Measurements from ENCODE around the gene KIF23. TPM values are rescaled to one million over a fixed set of nuclear protein-coding genes. Genes with fewer than 3 reads are reported as not detected.
A peak's percentile ranks its signal among the peaks of the same experiment; 100 is the strongest.
"Not testable (repeated sequence)": the region's sequence is repeated elsewhere in the genome, so short reads cannot be mapped to it uniquely, and the experiment has no call there.

Gene KIF23
- 0.86 TPM for total RNA-seq

DNA sequence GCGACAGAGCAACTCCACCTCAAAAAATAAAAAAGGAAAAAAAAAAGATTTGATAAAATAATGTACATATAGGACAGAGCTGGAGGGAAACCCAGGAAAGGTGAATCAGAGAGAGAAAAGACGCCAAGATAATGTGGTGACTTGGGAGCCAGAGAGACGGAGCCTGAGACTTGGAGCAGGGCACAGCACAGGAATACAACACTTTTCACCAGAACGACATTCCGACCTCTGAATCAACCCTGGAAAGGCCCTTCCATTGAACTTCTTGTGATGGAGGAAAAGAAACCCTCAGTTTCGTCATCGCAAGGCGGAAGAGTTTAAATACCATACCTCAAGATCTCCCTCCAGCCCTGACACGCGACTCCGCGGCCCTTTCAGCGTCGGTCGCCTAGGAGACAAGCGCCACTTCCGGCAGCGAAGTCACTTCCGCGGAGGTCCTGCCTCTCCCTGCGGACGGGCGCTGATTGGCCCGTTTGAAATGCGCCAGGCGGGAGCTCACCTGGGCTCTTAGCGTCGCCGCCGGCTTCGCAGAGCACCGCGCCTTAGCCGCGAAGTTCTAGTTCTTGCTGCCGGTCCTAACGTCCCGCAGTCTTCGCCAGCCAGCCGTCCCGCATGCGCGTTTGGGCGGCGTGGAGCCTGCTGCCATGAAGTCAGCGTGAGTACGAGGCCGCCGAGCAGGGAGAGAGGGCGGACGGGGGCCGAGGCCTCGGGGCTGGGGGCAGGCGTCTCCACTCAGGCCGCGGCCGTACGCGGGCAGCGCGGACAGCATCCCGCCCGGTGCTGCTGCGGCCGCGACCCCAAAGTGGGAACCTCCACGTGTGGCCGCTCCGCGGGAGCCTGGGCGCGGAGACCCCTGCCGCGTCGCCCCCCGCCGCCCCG, at the start of gene KIF23:
Gene KIF23 (plus strand): TSS at position 528 of the 879 bp plus-strand sequence. CDS start 117 bp downstream, at position 645.
- peak; percentile 99 for ATAC-seq
- peak; percentile 90 for DNase-seq (ENCODE audit: low spot score)

DNA sequence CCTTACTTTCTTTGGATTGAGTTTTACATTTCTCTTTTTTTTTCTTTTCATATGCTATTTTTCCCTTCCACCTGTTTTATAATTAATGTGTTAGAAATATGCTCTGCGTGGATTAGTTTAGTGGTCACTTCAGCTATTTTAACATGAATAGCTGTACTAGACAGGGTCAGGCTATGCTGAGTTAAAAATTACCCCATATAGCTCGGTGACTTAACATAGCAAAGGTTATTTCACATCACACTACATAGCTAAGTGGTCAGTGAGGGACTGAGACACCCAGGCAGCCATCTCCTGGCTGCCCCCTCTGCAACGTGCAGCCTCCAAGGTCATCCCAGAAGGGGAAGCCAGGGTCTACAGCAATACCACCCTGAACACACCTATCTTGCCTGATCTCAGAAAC, 46.9 kb upstream of the KIF23 start:
- ATAC-seq, result no peak

DNA sequence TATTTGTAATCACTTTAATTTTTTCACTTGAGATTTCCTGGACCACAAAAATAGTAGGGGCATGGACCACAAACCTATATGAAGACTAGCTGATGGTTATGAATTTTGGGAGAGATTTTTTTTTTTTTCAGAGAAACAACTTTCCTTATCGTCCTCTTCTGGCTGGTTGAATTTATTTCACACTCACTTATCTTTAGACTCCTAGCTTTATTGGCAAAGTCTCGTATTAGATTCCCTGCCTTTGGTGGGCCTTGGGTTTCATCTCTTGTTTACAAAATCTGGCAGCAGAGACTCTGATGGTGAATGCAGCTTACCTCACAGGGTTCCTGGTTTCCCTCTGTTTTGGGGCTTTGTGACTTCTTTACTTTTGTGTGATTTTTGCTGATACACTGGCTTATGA, 44.5 kb upstream of the KIF23 start:
- ATAC-seq, result no peak
- DNase-seq (ENCODE audit: low spot score), result no peak

More for the DNA sequence above, 46.9 kb upstream of the KIF23 start:
- DNase-seq (ENCODE audit: low spot score), result no peak

DNA sequence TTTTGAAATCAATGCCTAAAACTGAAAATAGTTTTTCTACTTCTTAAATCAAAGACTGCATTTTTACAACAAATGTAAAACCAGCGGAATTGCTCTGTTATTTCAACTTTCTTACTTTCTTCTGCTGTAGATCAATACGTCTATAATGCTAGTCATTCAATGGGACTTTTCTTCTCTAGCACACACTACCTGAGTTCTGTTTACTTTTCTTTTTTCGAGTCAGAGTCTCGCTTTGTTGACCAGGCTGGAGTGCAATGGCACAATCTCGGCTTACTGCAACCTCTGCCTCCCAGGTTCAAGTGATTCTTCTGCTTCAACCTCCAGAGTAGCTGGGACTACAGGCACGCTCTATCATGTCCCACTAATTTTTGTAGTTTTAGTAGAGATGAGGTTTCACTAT, 40.7 kb upstream of the KIF23 start:
- ATAC-seq (no peak), DNase-seq (ENCODE audit: low spot score) (no peak)

DNA sequence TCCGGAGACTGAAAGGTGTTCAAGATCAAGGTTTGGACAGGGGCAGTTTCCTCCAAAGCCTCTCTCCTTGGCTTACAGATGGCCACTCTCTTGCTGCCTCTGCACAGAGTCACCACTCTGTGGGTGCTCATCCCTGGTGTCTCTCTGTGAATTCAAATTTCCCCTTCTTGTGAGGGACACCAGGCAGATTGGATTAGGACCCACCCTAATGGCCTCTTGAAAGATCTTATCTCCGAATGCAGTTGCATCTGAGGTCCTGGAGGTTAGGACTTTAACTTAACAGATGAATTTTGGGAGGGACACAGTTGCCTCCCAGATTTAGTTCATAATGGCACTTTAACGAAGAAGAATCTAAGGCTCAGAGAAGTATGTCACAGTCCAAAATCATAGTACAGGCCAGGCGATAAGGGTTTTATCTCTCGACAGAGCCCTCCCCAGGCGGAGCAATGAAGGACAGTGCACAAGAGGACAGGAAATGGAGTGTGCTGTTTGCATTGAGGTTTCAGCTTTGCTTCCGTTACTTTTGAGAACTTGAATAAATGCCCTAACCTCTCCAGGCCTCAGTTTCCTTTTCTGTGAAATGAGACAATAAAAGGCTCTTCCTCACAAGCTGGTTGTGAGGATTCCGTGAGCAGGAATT, 38.9 kb upstream of the KIF23 start:
- DNase-seq (ENCODE audit: low spot score), result no peak
- ATAC-seq, result no peak

DNA sequence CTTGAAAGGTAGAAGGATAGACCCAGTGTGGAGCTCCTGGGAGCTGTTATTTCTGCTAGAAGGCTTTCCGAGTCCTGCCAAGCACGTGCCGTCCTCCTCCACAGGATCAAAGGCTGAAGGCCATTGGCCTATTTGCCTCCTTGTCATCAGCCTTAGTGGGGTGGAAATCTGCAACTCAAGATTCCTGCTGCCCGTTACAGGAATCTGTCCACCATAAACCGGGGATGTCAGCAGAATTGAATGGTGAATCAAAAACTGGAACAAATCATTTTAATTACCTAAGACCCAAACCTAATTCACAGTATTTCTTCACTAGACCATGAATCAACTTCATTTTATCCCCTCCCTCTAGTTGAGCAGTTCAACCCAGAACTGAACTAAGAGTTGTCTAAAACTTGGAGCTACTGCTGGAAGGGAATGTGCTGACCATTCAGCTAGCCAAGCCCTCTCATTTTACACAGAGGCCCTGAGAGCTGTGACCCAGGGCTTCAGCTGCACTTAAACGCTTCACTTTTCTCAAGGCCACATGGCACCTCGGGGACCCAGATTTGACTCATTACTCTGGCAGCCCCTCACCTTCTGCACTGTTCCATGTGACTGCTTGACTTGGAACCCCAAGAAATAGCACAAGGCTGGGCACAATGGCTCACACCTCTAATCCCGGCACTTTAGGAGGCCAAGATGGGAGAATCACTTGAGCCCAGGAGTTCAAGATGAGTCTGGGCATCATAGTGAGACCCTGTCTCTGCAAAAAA, 36.8 kb upstream of the KIF23 start:
- no peak for DNase-seq (ENCODE audit: low spot score)
- ATAC-seq, result no peak

DNA sequence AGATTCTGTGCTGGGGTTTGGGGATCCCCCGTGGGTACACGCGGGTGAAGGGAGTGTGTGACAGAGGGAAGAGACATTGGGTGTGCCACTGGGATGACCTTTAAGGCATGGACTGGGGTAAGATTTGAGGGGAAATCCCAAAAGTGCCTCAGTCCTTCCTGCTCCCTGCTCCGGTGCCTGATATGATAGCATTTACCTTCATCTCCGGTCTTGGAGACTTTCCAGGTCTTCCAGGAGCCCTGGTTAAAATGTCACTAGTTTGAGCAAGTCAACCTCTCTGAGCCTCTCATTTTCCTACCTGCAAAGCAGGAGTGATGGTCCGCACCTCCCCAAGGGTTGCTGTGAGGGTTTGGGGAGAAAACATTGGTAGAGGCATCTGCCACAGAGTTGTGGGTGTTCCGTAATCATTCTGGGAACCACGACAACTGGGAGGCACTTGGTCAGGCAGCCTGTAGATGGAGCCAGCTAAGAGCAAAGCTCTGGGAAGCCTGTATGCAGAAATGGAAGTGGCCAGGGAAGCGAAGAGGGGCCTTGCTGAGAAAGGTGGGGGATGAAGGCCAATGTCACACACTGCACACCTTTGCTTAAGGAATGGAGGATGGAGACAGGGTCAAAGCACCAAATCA, 33.9 kb upstream of the KIF23 start:
- ATAC-seq (peak; percentile 31), DNase-seq (ENCODE audit: low spot score) (no peak)

DNA sequence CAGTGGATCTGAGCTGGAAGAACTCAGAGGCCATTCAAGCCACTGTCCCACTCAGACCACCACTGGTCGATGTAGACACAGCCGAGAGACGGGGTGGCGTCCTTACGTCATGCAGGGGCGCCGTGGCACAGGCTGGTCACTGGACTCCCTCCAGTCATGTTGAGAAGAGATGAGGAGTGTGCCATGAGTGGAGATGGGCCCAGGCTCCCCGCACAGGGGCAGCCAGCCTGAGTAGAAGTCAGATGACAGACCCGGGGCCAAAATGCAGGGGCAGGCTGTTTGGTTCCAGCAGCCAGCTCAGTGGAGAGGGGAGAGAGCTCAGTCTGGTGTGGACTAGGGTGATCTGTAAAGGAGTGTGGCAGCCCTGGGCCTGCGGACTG, 33.4 kb upstream of the KIF23 start:
- no peak for ATAC-seq
- no peak for DNase-seq (ENCODE audit: low spot score)

DNA sequence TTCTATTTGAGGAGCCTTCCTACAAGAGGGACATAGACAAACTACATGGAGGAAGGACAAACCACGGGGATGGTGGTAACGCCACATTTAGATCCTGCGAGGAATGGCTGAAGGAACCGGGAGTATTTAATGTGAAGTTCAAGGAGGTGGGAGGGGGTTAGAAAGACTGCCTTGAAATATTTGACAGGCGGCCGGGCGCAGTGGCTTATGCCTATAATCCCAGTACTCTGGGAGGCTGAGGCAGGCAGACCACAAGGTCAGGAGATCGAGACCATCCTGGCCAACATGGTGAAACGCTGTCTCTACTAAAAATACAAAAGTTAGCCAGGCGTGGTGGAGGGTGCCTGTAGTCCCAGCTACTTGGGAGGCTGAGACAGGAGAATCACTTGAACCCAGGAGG, 32.0 kb upstream of the KIF23 start:
- not testable (repeated sequence) for DNase-seq (ENCODE audit: low spot score); ATAC-seq

DNA sequence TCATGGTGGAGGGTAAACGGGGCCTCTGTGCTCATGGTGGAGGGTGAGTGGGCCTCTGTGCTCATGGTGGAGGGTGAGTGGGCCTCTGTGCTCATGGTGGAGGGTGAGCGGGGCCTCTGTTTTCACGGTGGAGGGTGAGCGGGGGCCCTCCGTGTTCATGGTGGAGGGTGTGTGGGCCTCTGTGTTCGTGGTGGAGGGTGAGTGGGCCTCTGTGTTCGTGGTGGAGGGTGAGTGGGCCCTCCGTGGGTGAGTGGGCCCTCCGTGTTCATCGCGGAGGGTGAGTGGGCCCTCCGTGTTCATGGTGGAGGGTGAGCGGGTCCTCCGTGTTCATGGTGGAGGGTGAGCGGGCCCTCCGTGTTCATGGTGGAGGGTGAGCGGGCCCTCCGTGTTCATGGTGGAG, 30.1 kb upstream of the KIF23 start:
- ATAC-seq, result not testable (repeated sequence)
- DNase-seq (ENCODE audit: low spot score), result peak; percentile 14

DNA sequence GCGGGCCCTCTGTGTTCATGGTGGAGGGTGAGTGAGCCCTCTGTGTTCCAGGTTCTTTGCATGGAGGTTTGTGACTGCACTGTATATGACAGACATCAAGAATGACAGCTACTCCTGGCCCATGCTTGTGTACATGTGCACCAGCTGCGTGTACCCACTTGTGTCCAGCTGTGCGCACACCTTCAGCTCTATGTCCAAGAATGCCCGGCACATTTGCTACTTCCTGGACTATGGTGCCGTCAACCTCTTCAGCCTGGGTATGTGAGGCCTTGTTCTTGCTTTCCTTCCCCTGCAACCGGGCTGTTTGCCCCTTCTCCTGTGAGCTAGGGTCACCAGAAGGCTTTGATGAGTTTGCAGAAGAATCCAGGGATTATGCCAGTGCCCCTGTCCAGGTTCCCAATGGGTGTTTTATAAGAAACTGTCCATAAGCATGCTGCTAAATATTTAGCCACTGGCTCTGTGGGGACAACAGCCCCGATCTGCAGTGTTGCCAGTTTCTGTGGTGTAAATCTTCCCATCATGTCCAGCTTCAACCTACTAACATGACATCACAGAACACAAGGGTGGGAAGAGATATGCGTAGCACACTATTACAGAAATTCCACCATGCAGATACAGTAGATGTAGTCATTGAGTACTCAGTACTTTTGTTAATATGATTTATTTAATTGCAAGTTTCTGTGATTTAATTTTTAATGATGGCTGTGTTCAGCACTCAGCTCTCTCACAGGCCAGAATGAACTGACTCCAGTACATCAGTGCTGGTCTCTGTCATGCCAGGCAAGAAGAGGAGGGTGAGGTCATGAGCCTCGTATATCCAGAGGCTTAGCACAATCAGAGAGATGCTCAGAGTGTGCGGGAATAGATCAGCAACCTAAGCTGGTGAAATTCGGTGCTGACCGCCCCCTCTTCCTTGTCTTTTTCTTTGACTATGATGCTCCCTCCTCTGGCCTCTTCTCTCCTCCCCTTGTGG, 29.2 kb upstream of the KIF23 start:
- no peak for ATAC-seq
- DNase-seq (ENCODE audit: low spot score), result peak; percentile 11

DNA sequence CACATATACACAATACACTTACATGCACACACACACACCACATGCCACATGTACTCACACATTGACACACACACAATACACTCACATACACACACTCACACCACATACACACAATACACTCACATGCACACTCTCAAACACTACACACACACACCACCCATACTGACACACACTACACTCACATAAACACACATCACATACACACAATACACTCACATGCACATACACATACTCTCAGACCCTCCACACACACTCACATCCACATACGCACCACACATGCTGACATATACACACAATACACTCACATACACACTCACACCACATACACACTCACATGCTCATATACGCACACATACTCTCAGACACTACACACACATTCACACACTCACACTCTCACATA, 28.3 kb upstream of the KIF23 start:
- no peak for DNase-seq (ENCODE audit: low spot score)
- ATAC-seq, result no peak

DNA sequence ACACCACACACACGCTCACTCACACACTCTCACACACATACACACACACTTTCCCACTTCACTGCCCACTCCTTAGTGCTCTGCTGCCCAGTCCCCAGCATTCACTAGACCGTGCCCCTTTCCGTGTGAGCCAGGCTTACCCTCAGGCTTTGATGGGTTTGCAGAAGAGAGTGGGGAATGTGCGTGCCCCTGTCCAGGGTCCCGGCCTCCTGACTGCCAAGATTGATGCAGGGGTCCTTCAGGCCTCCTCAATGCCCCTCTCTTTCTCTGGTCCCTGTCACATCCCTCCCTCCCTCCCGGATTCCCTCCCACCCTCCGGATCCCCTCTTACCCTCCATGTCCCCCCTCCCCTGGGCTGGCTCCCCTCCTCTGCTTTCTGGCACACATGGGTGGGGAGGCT, 27.9 kb upstream of the KIF23 start:
- peak; percentile 26 for DNase-seq (ENCODE audit: low spot score)

DNA sequence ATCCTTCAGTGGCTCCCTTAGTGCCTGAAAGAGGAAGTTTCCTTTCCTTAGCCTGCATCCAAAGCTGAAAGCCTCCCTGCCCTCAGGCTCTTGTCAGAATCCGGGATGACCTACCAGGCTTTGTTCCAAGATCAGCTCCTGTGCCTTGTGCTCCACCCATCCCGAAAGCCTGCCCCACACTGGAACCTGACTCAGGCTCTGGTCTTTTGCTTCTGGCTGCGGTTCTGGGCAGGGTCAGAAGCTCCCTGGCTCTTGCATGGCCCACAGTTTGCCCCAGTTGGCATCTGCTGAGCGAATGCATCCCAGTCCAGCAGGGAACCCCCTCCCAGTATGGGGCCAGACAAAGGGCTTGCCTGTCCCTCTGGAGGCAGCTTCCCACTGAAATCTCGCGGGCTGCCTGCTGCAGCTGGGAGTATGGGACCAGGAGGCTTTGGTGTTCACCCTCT, 25.9 kb upstream of the KIF23 start:
- ATAC-seq (no peak), DNase-seq (ENCODE audit: low spot score) (peak; percentile 37)

More for the DNA sequence above, 27.9 kb upstream of the KIF23 start:
- ATAC-seq, result no peak

DNA sequence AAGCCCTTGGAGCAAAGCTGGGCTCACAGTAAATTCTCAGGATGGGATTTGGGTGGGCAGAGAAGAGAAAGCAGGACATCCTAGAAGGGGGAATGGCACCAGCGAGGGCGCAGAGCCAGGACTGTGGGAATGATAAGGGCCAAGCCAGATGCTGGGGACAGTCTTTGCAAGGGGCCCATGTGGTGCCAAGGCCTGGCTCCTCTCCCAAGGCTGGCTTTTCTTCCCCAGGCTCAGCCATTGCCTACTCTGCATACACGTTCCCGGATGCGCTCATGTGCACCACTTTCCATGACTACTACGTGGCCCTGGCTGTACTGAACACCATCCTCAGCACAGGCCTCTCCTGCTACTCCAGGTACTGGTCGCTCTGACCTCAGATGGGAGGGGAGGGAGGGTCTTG, 24.7 kb upstream of the KIF23 start:
- ATAC-seq (no peak), DNase-seq (ENCODE audit: low spot score) (peak; percentile 27)

DNA sequence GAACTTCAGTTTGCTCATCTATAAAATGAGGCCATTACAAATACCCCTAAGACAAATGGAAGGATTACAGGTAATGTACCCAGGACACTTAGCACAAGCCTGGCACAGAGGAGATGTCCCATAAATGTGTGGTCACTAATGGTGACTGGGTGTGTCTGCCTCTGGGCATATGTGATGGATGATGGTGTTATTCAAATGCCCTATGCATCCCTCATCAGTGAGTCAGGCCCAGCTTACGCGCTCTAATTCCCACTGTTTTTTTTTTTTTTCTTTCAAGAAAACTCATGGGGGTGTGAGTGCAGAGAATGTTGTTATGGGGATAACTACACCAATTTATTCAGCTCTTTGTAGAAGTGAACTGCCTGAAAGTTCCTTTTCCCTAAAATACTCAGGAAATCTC, 23.6 kb upstream of the KIF23 start:
- DNase-seq (ENCODE audit: low spot score) (peak; percentile 12), ATAC-seq (no peak)

DNA sequence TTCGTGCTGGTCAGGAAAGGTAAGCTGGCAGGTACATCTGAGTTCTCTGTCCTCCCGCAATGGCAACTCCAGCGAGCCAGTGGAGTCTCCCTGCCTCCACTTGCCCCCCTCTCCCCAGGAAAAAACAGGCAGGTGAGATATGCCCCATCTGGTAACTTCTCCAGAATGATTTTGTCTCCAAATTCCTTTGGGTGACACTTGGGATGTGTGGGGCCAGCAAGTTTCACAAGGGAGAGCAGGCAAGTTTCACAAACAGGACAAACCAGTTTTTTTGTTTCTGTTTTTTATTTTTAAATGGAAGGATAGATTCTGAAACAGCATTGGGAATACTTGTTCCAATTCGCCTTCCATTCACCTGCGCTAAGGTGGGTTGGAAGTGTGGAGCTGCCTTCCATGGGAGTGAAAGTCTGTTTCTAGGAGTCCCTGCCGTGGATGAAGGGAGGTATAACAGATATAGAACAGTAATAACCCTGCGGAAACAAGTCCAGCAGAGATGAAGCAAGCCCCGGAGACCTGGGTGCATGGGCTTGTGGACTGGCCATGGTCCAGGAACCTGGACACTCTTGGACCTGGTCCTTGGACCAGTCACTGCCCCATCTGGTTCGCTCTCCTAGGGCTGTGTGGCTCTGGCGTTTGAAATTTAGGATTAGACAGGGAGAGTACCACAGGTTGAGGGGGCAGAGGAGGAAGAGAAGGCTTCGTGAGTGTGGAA, 22.9 kb upstream of the KIF23 start:
- peak; percentile 39 for DNase-seq (ENCODE audit: low spot score)
- ATAC-seq, result no peak

DNA sequence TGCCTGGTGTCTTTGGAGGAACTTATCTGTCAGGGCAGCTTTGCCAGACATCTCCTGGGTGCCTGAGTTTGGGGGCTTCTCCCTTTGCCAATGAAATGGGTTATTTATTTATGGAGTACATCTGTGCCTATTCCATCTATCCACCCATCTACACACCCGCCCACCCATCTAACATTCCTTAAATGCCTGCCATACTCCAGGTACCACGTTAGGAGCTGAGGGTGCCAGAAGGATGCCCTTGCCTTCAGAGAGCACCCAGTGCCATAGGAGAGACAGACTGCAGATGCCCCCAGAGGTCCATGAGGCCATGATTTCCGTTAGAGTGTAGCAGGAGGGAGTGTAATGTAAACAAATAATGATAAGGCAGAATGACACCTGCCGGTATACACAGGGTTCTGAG, 21.8 kb upstream of the KIF23 start:
- DNase-seq (ENCODE audit: low spot score) (peak; percentile 26), ATAC-seq (no peak)

DNA sequence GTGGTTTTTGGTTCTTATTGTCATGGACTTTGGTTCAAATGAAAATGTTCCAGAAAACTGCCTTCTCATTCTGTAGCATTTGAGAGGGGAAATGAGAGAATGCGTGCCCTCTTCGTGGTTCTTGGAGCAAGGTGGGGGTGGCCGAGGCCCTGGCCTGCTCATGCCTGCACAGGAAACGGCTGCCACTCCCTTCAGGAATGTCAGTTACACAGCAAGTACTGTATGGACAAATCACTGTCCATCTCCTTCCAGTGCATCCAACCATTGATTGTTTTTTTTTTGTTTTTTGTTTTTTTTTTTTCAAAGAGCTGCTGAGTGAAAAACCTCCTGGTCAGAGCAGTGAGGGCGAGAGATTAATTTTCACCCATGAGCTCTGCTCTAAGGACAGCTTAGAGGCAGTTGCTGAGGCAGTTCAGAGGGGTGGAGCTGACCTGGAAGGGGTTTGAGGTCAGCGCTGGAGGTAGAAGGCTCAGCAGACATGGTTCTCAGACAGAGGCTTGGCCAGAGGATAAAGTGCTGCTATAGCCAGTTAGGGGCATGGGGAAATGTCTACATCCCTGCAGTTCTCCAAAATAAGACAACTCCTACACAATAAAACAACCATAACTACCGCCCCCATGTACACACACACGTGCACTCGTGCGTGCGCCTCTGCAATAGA, 20.2 kb upstream of the KIF23 start:
- ATAC-seq, result no peak

More for the DNA sequence above, 20.2 kb upstream of the KIF23 start:
- DNase-seq (ENCODE audit: low spot score), result peak; percentile 23
